WTC11 (cell line): Measurements from ENCODE around the gene CLDN9. TPM values are rescaled to one million over a fixed set of nuclear protein-coding genes. Genes with fewer than 3 reads are reported as not detected.

Source experiments
- ATAC-seq: fragments of 200-7000 bp; cut with Tn5 transposase; 2 replicates; pipeline ENCODE4 v1.10.0; 2021; ENCODE audit warnings: mild to moderate bottlenecking, moderate library complexity
- CTCF ChIA-PET: fragments of 300-600 bp; sonication (Branson Sonifier 250); formaldehyde crosslinking; loops from one replicate; lab custom pipeline; 2021; ENCODE audit warnings: antibody characterized with exemption; lab: Charles Lee
- POLR2A ChIA-PET: fragments of 350-600 bp; sonication (Branson Sonifier 250); formaldehyde crosslinking; loops from one replicate; lab custom pipeline; 2021; ENCODE audit warnings: antibody characterized with exemption; lab: Charles Lee
- DNase-seq: peaks from one replicate; pipeline ENCODE4 v3.0.0; 2021; ENCODE audit warnings: low spot score
- H3K27ac Mint-ChIP-seq: 2 replicates; pipeline ENCODE4 v1.8.0; 2021; ENCODE audit warnings: mixed read lengths
- H3K27me3 Mint-ChIP-seq: 2 replicates; pipeline ENCODE4 v1.8.0; 2021; ENCODE audit warnings: low read depth, mild to moderate bottlenecking, moderate library complexity, mixed read lengths
- H3K36me3 Mint-ChIP-seq: 2 replicates; pipeline ENCODE4 v1.8.0; 2021; ENCODE audit warnings: mixed read lengths
- H3K4me1 Mint-ChIP-seq: 2 replicates; pipeline ENCODE4 v1.8.0; 2022; ENCODE audit warnings: mixed read lengths
- H3K4me3 Mint-ChIP-seq: 2 replicates; pipeline ENCODE4 v1.8.0; 2021; ENCODE audit warnings: mild to moderate bottlenecking, moderate library complexity, mixed read lengths
- H3K9me3 Mint-ChIP-seq: 2 replicates; pipeline ENCODE4 v1.8.0; 2021; ENCODE audit warnings: mixed read lengths
- CBFB ChIP-seq: sonication (generic); formaldehyde crosslinking; IDR thresholded peaks from 2 replicates; pipeline ENCODE4 v1.8.1; 2022; ENCODE audit warnings: mild to moderate bottlenecking, low read depth, missing genetic modification reagents
- GABPB1 ChIP-seq: sonication (generic); formaldehyde crosslinking; IDR thresholded peaks from 2 replicates; pipeline ENCODE4 v1.8.1; 2023; ENCODE audit warnings: mild to moderate bottlenecking, missing genetic modification reagents
- GTF2I ChIP-seq: fragments of 250-450 bp; sonication (Bioruptor Pico); conservative IDR thresholded peaks from 2 replicates; pipeline ENCODE4 v1.4.0; 2021; ENCODE audit warnings: mild to moderate bottlenecking
- IRF2 ChIP-seq: sonication (generic); formaldehyde crosslinking; IDR thresholded peaks from 2 replicates; pipeline ENCODE4 v1.8.0; 2022; ENCODE audit warnings: low read depth, missing genetic modification reagents, borderline replicate concordance
- NFATC4 ChIP-seq: fragments of 250-450 bp; sonication (Bioruptor Pico); IDR thresholded peaks from 2 replicates; pipeline ENCODE4 v1.9.0; 2021; ENCODE audit warnings: mild to moderate bottlenecking
- NR1H2 ChIP-seq: sonication (generic); formaldehyde crosslinking; IDR thresholded peaks from 2 replicates; pipeline ENCODE4 v1.9.0; 2021; ENCODE audit warnings: mild to moderate bottlenecking, moderate library complexity, missing genetic modification reagents
- RELA ChIP-seq: sonication (generic); formaldehyde crosslinking; IDR thresholded peaks from 2 replicates; pipeline ENCODE4 v1.8.1; 2022; ENCODE audit warnings: missing genetic modification reagents, mild to moderate bottlenecking, borderline replicate concordance
- SMAD3 ChIP-seq: sonication (generic); formaldehyde crosslinking; IDR thresholded peaks from 2 replicates; pipeline ENCODE4 v1.8.0; 2022; ENCODE audit warnings: missing genetic modification reagents, mild to moderate bottlenecking, borderline replicate concordance
- ZNF671 ChIP-seq: fragments of 250-450 bp; sonication (Bioruptor Pico); IDR thresholded peaks from 2 replicates; pipeline ENCODE4 v1.8.0; 2021; ENCODE audit warnings: mild to moderate bottlenecking
- total RNA-seq: library from RNA; stranded (reverse); gene quantifications from 3 replicates; pipeline ENCODE4 v1.2.3, GENCODE V29; 2021
- TF ChIP-seq, protein P1 (sequence below): sonication (generic); formaldehyde crosslinking; IDR thresholded peaks from 2 replicates; pipeline ENCODE4 v1.8.0; 2023; ENCODE audit warnings: missing genetic modification reagents
- TF ChIP-seq, protein P2 (sequence below): sonication (generic); formaldehyde crosslinking; IDR thresholded peaks from 2 replicates; pipeline ENCODE4 v1.8.0; 2023; ENCODE audit warnings: missing genetic modification reagents, mild to moderate bottlenecking, borderline replicate concordance
- TF ChIP-seq, protein P3 (sequence below): sonication (generic); formaldehyde crosslinking; IDR thresholded peaks from 2 replicates; pipeline ENCODE4 v1.8.1; 2023; ENCODE audit warnings: mild to moderate bottlenecking, moderate library complexity, missing genetic modification reagents
- TF ChIP-seq, protein P4 (sequence below): sonication (generic); formaldehyde crosslinking; IDR thresholded peaks from 2 replicates; pipeline ENCODE4 v1.8.1; 2023; ENCODE audit warnings: mild to moderate bottlenecking, missing genetic modification reagents

The CLDN9 gene
- total RNA-seq, 1 experiment from 2014 or later, result 0.92 TPM

DNA sequence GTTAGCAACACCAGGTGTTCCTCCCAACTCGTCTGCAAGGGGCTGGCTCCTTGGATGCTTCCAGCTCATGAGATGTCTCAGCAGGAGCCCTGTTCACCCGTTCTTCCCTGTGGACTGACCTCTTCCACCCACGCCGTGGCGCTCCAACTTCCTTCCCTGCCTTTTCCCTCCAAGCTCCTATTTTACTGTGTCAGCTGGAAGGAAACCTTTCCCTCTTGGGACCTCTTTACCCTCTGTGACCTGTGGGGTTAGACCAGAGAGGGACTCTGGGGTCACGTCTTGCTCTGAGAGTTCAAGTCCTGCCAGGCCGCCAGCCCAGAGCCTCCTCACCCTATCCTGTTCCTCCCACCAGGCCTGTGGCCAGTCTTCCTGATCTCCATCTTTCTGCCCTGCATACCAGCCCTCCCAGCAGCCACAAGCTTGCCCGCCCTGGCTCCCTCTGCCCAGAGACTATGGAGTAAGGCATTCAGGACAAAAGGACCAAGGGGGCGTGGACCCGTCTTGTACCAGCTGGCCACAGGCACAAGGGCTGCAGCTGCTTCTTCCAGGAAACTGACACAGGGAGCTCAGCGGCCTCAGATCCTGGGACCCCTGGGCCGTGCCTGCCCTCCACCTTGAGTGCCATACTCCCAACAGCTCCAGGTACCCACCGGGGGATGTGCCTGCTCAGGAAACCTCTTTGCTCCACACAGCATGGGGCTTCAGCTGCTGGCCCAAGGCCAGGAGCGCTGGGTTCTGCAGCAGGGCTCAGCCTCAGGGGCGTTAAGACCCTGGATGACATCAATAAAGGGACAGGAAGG, 40.5 kb upstream of the CLDN9 start:
- H3K9me3 Mint-ChIP-seq, result no peaks in the 10 kb centered on the region
- TF ChIP-seq ZNF671 (CRISPR knock-in tag) (peak; percentile 27; the same call in 1 of the 2 replicates), GABPB1 (CRISPR knock-in tag) (no peak)
- DNase-seq (no peak), ATAC-seq (no peak)
- H3K27ac Mint-ChIP-seq, result peak overlapping the region; percentile 92
- no peak overlapping the region for H3K4me3 Mint-ChIP-seq
- H3K4me1 Mint-ChIP-seq, result peaks cover 23% of the 10 kb centered on the region
- peaks cover 9% of the 10 kb centered on the region; the same call in 1 of the 2 replicates for H3K36me3 Mint-ChIP-seq
- ChIA-PET POLR2A (interaction anchor here (1.4 to 1.6 kb wide), 2 partner anchors 9 to 48 kb away, joined by 4 to 9 read pairs; partner anchors contain the start of genes PKMYT1 and TNFRSF12A), CTCF (interaction anchor here (0.6 to 4.2 kb wide), 7 partner anchors 7 to 59 kb away, joined by 3 to 28 read pairs (median 6); no protein-coding TSS in a partner anchor)
- H3K27me3 Mint-ChIP-seq, result peaks cover 16% of the 10 kb centered on the region

DNA sequence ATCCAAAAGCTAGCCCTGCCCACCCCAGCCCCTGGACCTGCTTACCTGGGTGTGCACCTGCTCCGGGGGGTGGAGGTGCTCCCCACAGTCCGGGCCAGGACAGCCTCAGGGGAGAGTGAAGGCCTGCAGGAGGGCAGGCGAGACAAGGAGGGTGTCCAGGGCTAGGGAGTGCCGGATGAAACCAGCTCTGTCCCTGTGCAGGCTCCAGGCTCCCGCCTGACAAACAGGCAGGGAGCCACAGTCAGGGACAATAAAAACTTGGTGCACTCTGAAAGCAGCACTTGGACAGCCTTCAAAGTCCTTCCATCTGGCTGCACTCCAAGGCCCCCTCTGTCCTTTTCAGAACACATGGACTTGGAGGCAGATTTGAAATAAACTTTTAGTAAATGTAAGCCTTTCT, 39.6 kb upstream of the CLDN9 start:
- ChIA-PET POLR2A (interaction anchor here (1.6 kb wide), 1 partner anchor 48 kb away, joined by 4 read pairs; the partner anchor contains the start of gene TNFRSF12A), CTCF (interaction anchor here (1.4 to 2.1 kb wide), 5 partner anchors 8 to 55 kb away, joined by 4 to 12 read pairs (median 6); no protein-coding TSS in a partner anchor)

DNA sequence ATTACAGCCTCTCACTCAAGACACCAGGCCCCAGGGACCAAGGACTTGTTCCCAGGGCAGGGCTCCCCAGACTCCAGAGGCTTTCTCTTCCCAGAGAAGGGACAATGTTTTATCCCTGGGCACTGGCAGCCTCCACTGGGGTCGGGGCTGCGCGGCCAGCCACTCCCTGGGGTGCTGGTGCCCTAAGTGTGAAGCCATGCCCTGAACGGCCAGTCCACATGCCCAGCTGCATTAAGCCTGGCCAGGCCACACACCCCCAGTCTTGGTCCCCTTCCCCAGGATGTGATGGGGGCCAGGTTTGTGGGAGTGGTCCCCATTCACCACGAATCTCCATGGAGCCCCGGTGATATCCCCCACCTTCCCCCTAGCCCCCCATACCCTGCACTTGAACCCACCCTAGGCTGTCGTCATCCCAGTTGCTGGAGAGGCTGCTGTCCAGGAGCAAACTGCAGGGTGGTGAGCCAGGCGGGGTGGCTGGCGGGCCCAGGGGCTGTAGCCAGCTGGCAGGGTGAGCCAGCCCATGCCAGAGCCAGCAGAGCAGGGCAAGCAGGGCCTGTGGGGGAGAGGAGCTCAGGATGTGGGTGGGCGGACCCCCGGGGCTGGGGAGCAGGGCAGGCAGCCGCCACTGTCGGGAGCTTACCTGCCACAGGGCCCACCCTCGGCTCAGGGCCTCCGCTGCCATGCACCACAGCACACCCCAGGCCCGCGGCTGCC, 39.0 kb upstream of the CLDN9 start:
- no peak overlapping the region for H3K4me3 Mint-ChIP-seq
- peaks cover 1% of the 10 kb centered on the region; the same call in 1 of the 2 replicates for H3K27me3 Mint-ChIP-seq
- H3K36me3 Mint-ChIP-seq, result peaks cover 9% of the 10 kb centered on the region; the same call in 1 of the 2 replicates
- ChIA-PET CTCF (interaction anchor here (0.6 to 2.1 kb wide), 5 partner anchors 9 to 132 kb away, joined by 3 to 7 read pairs (median 3); partner anchors contain the start of gene KREMEN2), POLR2A (interaction anchor here (0.7 kb wide), 2 partner anchors 8 to 10 kb away, joined by 3 to 4 read pairs; no protein-coding TSS in a partner anchor)
- no peak for DNase-seq
- no peak for ATAC-seq
- H3K9me3 Mint-ChIP-seq, result no peaks in the 10 kb centered on the region
- peaks cover 14% of the 10 kb centered on the region for H3K4me1 Mint-ChIP-seq
- no peak overlapping the region for H3K27ac Mint-ChIP-seq
- TF ChIP-seq, protein P1, sequence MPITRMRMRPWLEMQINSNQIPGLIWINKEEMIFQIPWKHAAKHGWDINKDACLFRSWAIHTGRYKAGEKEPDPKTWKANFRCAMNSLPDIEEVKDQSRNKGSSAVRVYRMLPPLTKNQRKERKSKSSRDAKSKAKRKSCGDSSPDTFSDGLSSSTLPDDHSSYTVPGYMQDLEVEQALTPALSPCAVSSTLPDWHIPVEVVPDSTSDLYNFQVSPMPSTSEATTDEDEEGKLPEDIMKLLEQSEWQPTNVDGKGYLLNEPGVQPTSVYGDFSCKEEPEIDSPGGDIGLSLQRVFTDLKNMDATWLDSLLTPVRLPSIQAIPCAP (CRISPR knock-in tag), result no peak
- TF ChIP-seq, protein P2, sequence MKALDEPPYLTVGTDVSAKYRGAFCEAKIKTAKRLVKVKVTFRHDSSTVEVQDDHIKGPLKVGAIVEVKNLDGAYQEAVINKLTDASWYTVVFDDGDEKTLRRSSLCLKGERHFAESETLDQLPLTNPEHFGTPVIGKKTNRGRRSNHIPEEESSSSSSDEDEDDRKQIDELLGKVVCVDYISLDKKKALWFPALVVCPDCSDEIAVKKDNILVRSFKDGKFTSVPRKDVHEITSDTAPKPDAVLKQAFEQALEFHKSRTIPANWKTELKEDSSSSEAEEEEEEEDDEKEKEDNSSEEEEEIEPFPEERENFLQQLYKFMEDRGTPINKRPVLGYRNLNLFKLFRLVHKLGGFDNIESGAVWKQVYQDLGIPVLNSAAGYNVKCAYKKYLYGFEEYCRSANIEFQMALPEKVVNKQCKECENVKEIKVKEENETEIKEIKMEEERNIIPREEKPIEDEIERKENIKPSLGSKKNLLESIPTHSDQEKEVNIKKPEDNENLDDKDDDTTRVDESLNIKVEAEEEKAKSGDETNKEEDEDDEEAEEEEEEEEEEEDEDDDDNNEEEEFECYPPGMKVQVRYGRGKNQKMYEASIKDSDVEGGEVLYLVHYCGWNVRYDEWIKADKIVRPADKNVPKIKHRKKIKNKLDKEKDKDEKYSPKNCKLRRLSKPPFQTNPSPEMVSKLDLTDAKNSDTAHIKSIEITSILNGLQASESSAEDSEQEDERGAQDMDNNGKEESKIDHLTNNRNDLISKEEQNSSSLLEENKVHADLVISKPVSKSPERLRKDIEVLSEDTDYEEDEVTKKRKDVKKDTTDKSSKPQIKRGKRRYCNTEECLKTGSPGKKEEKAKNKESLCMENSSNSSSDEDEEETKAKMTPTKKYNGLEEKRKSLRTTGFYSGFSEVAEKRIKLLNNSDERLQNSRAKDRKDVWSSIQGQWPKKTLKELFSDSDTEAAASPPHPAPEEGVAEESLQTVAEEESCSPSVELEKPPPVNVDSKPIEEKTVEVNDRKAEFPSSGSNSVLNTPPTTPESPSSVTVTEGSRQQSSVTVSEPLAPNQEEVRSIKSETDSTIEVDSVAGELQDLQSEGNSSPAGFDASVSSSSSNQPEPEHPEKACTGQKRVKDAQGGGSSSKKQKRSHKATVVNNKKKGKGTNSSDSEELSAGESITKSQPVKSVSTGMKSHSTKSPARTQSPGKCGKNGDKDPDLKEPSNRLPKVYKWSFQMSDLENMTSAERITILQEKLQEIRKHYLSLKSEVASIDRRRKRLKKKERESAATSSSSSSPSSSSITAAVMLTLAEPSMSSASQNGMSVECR, result 0 out of 2 replicates have a peak, but pooled peaks have one; percentile 11

More for the DNA sequence above, 39.6 kb upstream of the CLDN9 start:
- DNase-seq, result no peak
- Mint-ChIP-seq H3K27me3 (peaks cover 8% of the 10 kb centered on the region), H3K36me3 (peaks cover 9% of the 10 kb centered on the region; the same call in 1 of the 2 replicates), H3K4me3 (no peak overlapping the region), H3K27ac (no peak overlapping the region), H3K4me1 (peaks cover 20% of the 10 kb centered on the region), H3K9me3 (no peaks in the 10 kb centered on the region)
- ATAC-seq, result no peak
- TF ChIP-seq IRF2 (CRISPR knock-in tag), result no peak
- TF ChIP-seq NFATC4, result 0 out of 2 replicates have a peak, but pooled peaks have one; percentile 9

DNA sequence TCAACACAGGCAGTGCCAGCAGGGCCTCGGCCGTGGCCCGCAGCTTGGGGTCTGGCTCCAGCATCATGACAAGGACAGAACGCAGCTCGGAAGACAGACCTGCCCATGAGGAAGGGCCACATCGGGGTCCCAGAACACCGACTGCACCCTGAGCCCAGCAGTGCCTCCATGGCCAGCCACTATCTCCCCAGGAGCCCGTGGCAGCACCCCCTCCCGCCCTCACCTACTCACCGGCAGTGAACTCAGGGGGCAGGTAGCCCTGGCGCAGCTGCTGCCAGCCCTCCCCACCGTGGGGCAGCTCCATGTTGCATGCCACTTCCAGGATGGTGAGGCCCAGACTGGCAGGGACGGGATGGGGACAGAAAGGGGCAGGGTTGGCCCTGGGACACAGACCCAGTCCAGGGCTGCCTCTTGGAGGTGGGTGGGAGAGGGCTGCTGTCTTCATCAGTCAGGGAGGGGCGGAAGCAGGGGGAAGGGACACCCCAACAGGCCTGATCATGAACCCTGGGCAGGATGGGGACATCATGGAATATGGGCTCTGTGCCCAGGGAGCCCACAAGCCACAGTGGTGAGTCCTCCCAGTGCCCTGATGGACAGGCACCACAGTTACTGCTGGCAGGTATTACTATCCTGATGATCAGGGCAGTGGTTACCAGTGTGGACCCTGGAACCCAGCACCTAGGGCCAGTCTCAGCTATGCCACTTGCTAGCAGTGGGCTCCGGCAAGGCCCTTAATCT, 38.2 kb upstream of the CLDN9 start:
- H3K36me3 Mint-ChIP-seq, result peaks cover 9% of the 10 kb centered on the region; the same call in 1 of the 2 replicates
- H3K27me3 Mint-ChIP-seq, result no peaks in the 10 kb centered on the region
- ATAC-seq (no peak), DNase-seq (no peak)
- no peak overlapping the region for H3K4me3 Mint-ChIP-seq
- H3K9me3 Mint-ChIP-seq, result no peaks in the 10 kb centered on the region
- no peak overlapping the region for H3K27ac Mint-ChIP-seq
- POLR2A ChIA-PET, result interaction anchor here (0.7 kb wide), 2 partner anchors 9 to 10 kb away, joined by 3 to 4 read pairs; no protein-coding TSS in a partner anchor
- H3K4me1 Mint-ChIP-seq, result peaks cover 14% of the 10 kb centered on the region
- CTCF ChIA-PET, result interaction anchor here (1.0 to 2.1 kb wide), 6 partner anchors 10 to 113 kb away, joined by 3 to 7 read pairs (median 4); partner anchors contain the start of gene KREMEN2
- TF ChIP-seq CBFB (CRISPR knock-in tag), result no peak
- TF ChIP-seq, protein P3, sequence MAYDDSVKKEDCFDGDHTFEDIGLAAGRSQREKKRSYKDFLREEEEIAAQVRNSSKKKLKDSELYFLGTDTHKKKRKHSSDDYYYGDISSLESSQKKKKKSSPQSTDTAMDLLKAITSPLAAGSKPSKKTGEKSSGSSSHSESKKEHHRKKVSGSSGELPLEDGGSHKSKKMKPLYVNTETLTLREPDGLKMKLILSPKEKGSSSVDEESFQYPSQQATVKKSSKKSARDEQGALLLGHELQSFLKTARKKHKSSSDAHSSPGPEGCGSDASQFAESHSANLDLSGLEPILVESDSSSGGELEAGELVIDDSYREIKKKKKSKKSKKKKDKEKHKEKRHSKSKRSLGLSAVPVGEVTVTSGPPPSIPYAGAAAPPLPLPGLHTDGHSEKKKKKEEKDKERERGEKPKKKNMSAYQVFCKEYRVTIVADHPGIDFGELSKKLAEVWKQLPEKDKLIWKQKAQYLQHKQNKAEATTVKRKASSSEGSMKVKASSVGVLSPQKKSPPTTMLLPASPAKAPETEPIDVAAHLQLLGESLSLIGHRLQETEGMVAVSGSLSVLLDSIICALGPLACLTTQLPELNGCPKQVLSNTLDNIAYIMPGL (CRISPR knock-in tag), result no peak
- no peak for TF ChIP-seq RELA (CRISPR knock-in tag)
- no peak for TF ChIP-seq SMAD3 (CRISPR knock-in tag)
- no peak for TF ChIP-seq NR1H2 (CRISPR knock-in tag)
- TF ChIP-seq, protein P4, sequence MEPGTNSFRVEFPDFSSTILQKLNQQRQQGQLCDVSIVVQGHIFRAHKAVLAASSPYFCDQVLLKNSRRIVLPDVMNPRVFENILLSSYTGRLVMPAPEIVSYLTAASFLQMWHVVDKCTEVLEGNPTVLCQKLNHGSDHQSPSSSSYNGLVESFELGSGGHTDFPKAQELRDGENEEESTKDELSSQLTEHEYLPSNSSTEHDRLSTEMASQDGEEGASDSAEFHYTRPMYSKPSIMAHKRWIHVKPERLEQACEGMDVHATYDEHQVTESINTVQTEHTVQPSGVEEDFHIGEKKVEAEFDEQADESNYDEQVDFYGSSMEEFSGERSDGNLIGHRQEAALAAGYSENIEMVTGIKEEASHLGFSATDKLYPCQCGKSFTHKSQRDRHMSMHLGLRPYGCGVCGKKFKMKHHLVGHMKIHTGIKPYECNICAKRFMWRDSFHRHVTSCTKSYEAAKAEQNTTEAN, result no peak
- TF ChIP-seq GTF2I (CRISPR knock-in tag), result no peak
